Stimulated activated CD8-positive, alpha-beta memory T cell treated with anti-CD3 and anti-CD28 coated beads, Interleukin-12 subunit alpha, Interleukin-12 subunit beta, amount 100 ng/mL, for 4 hours (primary cell): ENCODE results near the gene CBR1.

Experiments used
- DNase-seq: peaks from one replicate; pipeline ENCODE4 v3.0.0-alpha.2; 2020; ENCODE audit warnings: low read depth

Gene CBR1

DNA sequence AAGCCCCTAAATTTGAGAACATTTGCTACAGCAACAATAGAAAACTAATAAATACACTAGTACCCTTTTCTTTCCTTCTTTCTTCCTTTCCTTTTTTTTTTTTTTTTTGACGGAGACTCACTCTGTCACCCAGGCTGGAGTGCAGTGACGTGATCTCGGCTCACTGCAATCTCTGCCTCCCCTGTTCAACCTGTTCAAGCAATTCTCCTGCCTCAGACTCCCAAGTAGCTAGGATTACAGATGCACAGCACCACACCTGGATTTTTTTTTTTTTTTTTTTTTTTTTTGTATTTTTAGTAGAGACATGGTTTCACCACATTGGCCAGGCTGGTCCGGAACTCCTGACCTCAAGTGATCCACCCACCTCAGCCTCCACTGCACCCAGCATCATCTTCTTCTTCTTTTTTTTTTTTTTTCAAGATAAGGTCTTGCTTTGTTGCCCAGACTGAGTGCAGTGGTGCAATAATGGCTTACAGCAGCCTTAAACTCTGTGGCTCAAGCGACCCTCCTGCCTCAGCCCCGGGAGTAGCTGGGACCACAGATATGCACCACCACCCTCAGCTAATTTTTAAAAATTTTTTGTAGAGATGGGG lies 45.4 kb downstream of the CBR1 start:
- DNase-seq = no peak

DNA sequence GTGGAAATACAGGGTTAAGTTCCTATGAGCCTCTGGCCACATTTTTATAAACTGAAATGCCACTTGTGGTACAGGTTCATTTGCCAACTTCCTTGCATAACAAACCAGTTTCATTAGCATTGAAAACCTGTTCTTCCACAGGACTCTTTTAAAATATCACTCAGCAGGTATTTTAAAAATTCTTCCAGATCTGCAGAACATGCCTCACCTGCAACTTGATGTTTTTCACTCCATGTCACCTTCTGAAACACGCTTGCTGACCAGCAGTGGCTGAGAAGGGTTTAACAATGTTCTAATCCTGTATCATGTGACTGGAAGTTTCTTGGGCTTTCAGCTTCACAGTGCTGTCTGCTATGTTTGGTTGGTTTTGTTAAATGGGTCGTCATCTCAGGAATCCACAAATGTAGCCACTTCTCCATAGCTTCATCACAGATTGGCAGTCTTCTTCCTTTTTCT lies 47.5 kb downstream of the CBR1 start:
- DNase-seq = no peak

DNA sequence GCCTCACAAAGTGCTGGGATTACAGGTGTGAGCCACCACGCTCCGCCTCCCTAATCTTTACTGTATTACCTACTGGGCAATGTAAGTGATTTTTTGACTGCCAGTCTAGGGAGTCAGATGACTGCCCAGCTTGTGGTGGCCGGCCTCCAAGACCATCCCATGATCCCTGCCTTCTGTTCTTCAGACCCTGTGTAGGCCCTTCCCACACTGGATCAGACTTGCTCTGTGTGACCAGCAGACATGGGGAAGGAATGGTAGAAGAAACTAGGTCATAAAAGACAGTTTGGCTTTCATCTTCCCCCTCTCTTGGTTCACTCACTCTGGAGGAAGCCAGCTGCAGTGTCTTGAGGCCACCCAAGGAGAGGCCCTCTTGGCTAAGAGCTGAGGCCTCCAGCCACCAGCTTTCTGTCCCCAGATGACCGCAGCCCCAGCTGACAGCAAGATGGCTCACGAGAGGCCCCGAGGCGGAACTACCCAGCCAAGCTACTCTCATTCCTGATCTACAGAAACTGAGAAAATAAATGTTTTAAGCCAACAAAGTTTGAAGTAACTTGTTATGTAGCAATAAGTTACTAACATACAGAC lies 50.6 kb downstream of the CBR1 start:
- no peak for DNase-seq
